Ecto neural progenitor cell (in vitro differentiated cells): ENCODE data around the gene NAT16.
"Not testable (repeated sequence)": the region's sequence is repeated elsewhere in the genome, so short reads cannot be mapped to it uniquely, and the experiment has no call there.

Experiments
- DNase-seq: peaks from one replicate; pipeline ENCODE4 v3.0.0-alpha.2; 2018; ENCODE audit warnings: low spot score

Gene NAT16

DNA sequence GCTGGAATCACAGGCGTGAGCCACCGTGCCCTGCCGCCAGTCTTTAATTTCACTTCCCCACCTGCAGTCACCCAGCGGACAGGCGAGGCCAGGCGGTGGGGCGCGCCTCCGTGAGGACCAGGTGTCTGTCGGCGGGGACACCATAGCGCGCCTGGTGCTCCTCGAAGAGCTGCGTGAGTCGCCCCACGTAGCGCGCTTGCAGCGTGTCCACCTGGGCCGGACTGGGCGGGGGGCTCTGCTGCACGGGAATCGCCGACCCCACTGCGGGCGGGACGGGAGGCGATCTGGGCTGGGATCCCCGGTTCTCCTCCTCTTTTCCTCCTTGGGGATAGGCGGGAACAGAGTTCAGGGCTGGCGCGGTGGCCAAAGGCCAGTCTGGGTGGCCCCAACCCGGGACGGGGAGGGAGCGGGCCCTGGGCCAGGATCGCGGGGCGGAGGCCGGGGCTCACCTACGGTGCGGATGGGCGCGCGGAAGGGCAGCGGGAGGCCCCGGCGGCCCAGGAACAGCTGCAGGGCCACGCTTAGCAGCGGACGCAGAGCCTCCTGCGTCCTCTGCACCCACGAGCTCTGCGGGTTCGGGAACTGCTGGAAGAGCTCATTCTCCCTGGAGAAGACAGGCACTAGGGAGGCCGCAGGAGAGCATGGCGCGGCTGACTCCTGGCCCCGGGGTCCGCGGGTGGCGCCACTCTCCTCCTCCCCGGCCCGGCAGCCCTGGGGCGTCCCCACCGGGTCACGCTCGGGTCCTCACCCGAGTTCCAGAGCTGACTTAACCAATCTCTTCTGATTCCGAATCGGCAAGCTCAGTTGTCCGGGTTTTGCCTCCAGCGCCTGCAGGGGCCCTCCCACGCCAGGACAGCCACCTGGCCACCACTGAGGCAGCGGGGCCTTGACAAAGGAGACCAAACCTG is 21.9 kb upstream of the NAT16 start:
- no peak for DNase-seq

DNA sequence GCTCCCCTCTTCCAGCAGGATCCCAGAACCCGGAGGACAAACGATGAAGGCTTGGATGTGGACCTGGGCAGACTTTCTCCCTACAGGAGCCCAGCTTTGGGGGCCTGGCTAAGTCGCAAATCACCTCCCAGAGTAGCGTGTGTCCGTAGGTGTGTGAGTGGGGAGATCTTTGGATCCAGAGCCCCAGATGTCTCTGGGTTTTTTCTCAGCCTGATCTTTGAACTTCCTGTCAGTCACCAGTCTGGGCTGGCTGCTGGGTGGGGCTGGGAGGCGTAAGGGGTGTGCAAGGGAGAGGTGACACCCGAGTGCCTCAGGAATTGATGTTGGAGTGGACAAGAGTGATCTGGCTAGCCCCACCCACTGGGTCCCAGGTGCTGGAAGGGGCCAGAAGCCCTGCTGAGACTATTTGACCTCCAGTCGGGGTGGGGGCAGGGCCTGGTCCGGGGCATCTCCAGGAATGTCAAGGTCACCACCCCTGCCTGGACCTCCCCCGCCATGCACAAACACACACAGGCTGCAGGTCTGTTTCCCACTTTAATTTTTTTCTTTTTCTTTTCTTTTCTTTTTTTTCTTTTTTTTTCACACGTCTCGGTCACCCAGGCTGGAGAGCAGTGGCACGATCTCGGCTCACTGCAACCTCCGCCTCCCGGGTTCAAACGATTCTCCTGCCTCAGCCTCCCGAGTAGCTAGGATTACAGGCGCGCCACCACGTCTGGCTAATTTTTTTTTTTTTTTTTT is 20.9 kb upstream of the NAT16 start, which contains the start of gene MOGAT3:
Gene MOGAT3, minus strand, starts transcription at position 175 of the 738 bp plus-strand sequence. CDS start 182 bp downstream, outside the sequence.
- DNase-seq: no peak

DNA sequence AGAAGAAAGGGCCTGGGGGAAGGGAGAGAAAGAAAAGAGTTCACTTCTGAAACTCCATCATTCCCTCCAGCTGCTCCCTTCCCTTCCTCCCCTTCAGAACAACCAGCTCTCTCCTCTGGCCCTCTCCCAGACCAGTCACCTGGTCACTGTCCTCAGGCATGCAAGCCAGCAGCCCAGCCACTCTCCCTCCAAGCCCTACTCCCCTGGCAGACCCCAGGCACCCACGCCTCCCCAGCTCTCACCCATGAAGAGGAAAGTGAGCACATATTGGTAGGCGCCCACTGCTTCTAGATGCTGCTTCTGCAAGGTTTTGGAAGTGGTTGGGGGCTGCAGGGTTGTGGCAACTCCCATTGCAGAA is 20.4 kb upstream of the NAT16 start:
- DNase-seq: no peak

DNA sequence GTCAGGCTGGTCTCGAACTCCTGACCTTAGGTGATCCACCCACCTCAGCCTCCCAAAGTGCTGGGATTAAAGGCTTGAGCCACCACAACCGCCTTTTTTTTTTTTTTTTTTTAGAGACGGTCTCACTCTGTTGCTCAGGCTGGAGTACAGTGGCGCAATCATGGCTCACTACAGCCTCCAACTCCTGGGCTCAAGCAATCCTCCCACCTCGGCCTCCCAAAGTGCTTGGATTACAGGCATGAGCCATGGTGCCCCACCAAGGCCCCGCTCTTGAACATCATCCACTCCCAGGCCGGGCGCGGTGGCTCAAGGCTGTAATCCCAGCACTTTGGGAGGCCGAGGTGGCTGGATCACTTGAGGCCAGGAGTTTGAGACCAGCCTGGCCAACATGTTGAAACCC is 19.4 kb upstream of the NAT16 start:
- not testable (repeated sequence) for DNase-seq

DNA sequence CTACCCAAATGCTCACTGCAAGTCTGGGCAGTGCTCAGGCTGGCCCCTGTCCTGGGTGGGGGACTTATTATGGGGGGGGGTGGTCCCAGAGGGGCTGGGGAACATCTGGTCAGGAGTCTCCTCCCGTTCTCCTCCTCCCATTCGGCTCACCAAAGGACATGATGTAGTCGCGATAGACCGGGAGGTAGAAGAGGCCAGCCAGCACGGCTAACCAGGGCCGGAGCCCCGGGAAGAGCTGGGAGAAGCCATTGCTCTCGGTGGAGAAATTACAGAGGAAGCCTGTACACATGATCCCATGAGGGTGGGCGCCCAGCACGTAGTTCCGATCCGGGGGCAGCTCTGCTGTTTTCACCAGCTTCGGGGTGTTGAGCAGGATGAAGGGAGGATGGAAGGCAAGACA is 18.4 kb upstream of the NAT16 start:
- no peak for DNase-seq

DNA sequence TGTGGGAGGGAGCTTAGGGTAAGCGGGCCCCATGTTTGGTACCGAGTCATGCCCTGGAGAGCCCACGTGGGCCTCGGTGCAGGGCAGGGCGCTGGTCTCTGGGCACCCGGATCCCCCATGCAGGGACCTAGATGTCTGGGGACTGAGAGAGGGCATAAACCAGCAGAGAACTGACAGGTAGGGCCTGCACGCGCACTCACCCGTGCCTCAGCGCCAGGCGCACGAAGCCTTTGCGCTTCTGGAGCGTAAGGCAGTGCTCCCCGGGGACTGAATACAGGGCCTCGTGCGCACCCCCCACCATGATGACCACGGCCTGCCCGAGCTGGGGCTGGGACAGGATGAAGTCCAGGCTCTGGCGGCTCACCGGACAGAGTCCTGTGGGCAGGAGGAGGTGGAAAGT is 17.9 kb upstream of the NAT16 start:
- no peak for DNase-seq

DNA sequence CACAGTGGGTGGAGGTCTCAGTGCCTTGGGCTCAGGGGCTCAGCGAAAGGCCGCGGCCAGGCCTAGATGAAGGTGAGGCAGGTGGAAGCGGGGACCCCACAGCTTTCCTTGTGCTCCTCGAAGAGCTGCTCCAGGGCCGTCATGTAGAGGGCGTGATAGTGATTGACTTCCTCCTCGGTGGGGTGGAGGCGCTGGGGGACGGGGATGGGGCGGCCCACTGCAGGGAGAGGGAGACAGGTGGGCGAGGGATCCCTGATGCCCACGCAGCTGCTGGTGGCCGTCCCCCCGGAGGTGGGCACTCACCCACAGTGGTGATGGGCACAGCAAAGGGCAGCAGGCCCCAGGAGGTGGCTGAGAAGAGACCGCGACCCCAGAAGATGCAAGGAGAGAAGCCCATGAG is 15.8 kb upstream of the NAT16 start:
- no peak for DNase-seq

DNA sequence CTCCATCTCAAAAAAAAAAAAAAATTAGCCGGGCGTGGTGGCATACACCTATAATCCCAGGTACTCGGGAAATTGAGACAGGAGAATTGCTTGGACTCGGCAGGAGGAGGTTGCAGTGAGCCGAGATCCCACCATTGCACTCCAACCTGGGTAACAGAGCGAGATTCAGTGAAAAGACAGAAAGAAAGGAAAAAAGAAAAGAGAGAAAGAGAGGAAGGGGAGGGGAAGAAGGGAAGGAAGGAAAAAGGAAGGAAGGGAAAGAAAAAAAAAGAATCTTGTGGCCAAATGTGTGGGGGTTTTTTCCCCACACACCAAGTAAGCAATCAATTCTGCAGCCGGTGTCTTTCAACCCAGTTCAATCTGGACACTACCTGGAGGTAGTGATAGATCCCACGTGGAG is 9.0 kb upstream of the NAT16 start:
- DNase-seq: no peak

DNA sequence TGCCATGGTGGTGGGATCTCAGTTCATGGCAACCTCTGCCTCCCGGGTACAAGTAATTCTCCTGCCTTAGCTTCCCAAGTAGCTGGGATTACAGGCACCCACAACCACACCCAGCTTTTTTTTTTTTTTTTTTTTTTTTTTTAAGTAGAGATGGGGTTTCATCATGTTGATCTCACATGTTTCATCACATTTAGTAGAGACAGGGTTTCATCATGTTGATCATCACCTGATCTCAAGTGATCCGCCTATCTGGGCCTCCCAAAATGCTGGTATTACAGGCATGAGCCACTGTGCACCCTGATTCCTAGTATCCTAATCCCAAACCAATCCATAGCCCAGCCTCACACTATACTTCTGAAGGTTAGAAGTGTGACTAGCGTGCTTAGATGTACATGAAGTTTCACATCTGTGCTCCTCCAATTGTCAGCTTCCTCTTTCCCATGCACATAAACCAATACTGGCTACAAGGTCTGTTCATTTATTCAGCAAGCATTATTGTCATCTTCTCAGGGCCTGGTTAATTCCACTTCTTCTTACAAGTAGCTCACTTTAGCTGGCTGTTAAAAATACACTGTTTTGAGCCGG is 6.8 kb upstream of the NAT16 start:
- DNase-seq: no peak

DNA sequence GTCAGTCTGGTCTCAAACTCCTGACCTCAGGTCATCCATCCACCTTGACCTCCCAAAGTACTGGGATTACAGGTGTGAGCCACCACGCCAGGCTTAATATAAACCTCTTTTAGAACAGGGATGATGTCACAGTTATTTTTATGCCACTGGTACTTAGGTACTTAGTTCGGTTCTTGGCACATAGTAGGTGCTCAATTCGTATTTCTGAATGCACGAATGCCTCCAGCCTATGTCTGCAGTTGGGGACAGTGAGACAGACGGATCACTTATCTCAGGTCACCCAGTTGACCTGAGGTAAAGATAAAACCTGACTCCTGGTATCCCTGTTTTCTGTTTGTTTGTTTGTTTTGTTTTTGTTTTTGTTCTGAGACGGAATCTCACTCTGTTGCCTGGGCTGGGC is 6.1 kb upstream of the NAT16 start:
- no peak for DNase-seq

DNA sequence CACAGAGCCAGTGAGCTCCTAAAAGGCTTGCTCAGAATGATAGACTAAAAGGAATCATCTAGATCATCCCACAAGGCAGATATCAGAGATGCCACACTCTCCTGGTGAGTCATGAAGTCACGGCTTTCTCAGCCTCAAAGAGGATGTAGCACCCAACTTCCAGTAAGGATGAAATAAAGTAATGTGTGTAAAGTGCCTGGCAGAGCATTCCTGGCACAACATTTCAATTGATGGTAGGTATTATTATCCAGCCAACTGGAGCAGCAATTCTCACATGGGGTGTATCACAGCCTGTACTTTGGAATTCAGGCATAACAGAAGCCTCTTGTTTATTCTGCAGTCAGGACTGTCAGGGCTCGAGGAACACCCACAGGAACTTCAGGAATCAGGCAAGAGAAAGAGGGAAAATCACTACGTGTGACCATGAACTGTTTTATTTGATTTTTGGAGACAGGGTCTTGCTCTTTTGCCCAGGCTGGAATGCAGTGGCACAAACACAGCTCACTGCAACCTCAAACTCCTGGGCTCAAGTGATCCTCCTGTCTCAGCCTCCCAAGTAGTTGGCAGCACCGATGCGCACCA is 5.3 kb upstream of the NAT16 start:
- no peak for DNase-seq

DNA sequence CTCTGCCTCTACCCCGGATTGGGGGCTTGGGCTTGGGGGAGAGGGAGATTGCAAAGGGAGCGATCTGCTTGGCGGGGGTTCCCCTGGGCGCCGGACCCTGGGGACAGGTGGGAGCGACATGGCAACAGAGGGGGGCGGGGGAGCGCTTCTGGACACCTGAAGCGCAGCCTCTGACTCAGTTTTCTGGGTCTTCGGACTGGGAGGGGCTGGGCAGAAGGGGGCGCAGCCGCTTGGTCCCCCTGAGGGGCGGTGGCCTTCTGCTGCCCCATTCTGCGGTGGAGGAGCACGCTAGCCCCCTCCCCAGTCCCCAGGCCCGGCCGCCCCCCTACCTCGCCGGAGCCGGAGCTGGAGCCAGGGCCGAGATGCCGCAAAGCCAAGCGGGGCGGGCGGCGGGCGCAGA is 380 bp downstream of the NAT16 start:
- no peak for DNase-seq

DNA sequence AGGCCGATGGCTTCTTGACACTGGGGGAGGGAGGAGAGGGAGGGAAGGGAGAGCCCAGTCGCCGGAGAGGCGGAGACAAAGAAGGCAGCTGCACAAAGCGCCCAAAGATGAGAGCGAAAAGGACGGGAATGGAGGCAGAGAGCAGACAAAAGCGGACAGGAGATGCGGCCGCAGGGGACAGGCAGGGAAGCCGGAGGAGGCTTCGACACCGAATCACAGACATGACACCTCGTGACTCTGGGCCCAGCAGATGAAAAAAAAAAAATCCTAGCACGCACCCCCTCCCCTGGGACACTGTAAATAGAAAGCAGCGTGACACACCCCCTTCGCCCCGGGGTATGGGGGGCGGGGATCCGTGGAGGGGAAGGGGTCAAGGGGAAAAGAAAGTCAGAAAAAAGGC is 976 bp downstream of the NAT16 start:
- DNase-seq: no peak

DNA sequence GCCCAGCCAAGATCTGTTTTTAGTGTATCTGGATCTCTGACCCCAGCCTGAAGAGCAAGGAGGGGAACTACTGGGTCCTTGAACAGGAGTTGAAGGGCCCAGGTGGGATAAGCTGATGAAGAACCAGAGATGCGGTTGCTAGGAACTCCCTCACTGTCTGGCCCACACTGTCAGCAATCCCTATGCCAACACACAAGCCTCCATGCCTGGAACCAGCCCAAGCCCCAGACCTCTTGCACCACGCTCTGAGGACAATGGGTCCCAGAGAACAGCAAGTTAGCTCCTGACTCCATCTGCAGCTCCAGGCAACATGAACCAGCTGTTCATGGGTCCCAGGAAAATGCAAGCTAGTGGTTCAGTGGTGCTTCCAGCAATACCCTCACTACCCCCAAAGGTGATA is 2.4 kb downstream of the NAT16 start:
- no peak for DNase-seq

DNA sequence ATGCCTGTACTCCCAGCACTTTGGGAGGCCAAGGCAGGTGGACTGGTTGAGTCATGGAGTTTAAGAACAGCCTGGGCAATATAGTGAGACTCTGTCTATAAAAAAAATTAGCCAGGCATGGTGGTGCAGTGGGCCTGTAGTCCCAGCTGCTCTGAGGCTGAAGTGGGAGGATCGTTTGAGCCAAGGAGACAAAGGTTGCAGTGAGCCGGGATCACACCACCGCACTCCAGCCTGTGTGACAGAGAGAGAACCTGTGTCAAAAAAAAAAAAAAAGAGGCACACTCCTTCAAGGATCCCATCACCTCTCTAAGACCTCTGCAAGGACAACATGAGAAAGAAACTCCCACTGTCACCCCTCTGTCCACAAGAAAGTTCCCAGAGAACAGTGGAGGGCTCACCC is 4.4 kb downstream of the NAT16 start:
- no peak for DNase-seq

DNA sequence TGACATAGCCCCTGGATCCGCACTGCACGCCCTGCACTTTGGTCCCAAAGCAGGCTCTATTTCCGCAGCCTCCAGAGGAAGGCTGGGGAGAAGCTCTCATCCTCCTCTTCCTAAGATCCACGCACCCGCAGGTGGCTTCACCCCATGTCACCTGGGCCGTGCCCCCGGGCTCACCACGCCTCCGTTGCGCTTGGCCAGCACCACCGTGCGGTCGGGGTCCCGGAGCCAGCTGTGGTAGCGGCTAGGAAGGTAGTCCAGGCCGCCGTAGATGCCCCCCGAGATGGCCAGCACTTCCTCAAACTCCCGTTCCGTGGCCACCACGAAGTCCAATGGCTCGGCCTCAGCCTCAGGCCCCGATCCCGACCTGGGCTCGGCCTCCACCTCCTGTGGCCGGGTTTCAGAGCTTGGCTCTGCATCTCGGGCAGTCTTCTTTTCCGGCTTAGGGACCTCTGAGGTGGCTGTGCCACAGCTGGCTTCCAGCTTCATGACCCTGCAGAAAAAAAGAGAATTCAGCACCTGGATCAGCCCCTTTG is 5.7 kb downstream of the NAT16 start:
- DNase-seq: peak; percentile 56

DNA sequence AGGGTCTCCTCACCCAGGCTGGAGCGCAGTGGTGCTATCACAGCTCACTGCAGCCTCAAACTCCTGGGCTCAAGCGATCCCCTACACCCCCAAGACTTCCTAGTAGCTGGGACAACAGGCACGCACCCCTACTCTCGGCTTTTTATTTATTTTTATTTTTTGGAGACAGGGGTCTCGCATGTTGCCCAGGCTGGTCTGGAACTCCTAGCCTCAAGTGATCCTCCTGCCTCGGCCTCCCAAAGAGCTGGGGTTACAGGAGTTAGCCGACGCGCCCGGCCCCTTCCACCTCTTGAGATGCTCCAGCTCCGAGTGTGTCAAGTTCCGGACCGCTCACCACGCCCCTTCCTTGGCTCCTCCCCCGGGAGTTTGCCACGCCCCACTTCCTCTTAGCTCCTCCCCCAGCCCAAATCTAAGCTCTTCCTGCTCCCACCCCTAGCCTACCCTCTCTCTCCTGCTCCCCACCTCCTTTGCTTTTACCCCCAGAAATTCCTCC is 6.3 kb downstream of the NAT16 start:
- peak; percentile 80 for DNase-seq

DNA sequence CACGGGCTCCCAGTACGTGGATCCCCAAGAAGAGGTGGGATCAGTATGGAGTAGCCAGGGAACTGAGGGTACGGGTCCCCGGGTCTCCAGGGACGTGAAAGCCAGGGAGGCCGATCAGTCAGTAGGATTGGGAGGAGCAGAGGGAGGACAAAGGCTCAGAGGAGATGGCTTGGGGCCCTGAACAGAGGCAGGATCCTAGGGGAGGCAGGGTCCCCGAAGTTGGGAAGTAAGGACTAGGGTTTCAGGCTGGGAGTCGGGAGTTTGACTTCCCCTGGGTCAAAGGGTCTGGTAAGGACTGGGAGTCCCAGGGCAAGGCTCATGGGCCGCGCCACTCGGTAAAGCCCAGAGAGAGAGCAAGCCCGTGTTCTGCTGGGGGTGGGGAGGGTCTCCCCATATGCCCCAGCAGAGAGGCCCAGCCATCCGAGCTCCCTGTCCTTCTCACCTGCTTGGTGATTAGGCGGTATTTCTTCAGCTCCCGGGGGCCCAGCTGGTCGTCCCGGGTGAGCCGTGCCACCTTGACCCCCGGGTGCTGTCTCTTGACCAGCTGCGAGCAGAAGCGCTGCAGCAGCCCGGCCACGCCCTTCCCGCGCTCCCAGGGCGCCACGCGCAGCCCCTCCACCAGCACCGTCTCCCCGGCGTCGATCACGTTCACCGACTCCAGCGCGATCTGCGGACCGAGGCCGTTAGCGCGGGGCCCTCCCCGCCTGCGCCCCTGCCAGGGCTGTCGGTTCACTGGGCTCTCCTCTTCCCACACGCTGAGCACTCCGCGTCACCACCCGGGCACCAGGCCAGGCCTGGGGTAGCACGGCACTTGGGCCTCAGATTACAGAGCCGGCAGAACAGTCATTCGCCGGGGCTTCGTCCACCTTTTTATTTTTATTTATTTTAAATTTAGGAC is 7.0 kb downstream of the NAT16 start:
- DNase-seq: no peak

DNA sequence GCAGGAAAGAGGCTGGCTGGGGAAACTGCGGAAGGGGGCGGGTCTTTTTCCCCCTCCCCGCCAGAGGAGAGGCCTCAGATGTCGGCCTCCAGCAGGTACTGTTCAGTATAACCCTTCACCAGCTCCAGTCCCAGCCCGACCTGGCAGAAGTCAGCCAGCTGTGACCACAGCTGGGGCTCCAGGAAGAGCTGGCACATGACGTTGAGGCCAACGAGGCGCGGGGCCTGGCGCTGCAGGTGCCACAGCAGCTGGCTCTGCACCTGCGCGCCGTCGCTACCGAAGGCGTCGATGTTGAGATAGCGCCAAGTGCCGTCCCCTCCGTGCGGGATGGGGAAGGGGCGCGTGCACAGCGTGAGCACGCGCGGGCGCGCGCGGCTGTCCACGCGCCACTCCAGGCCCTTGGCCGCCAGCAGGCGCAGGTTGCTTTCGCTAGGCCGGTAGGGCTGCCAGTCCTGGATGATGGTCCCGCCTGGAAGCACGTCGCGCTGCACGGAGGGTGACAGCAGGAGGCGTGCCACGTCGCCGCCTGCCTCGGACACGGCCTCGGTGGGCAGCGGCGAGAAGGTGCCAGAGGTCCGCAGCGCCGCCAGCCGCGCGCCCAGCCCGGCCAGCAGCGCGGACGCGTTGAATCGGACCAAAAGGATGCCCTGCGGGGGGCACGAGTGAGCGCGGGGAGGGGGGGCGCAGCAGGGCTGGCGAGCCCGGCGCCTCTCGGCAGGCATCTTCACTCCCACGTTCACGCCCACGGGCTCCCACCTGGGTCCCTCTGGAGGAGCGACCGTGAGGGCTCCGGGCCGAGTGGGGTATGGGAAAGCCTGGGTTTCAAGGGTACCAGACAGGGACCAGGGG is 7.9 kb downstream of the NAT16 start:
- DNase-seq: peak; percentile 55

DNA sequence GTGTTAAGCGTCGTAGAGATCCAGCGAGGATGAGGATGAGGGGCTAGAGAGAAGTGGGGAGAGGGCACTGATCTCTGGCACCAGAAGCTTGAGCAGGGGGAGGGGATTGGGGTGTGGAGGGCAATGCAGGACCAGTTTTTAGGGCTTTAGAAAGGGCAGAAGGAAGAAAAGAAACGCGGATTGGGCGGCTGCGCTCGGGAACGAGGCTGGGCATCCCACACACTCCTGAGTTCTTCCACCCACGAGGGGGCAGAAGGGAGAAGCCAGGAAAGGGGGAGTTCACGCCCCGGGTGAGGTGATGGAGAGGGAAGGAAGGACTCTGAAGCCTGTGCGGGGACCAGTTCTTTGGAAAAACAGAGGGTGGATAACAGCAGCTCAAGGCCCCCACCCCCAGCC is 8.7 kb downstream of the NAT16 start:
- no peak for DNase-seq
